Colonic mucosa (tissue), 4 donors: Measurements from ENCODE around the gene BBS4. TPM values are rescaled to one million over a fixed set of nuclear protein-coding genes. Genes with fewer than 3 reads are reported as not detected.
"Not testable (repeated sequence)": the region's sequence is repeated elsewhere in the genome, so short reads cannot be mapped to it uniquely, and the experiment has no call there.

Source experiments
- DNase-seq: peaks from one replicate; pipeline ENCODE4 v3.0.0-alpha.2; 2020
- H3K27ac ChIP-seq: fragments of 200-600 bp; one replicate; pipeline ENCODE4 v1.8.0; 2021
- H3K27me3 ChIP-seq: fragments of 200-600 bp; one replicate; pipeline ENCODE4 v1.8.0; 2021
- H3K36me3 ChIP-seq: fragments of 200-600 bp; one replicate; pipeline ENCODE4 v1.8.0; 2021
- H3K4me1 ChIP-seq: fragments of 200-600 bp; one replicate; pipeline ENCODE4 v1.8.0; 2021; ENCODE audit warnings: mild to moderate bottlenecking
- H3K4me3 ChIP-seq: fragments of 200-600 bp; one replicate; pipeline ENCODE4 v1.8.0; 2021
- H3K9ac ChIP-seq, 2 donors: one replicate each; pipeline ENCODE4 v1.7.0; 2013; ENCODE audit warnings: control low read depth in 2 of 2, low read depth in 2 of 2, low read length in 2 of 2
- H3K9me3 ChIP-seq: fragments of 200-600 bp; one replicate; pipeline ENCODE4 v1.8.0; 2021
- intact Hi-C: fragments of 100-400 bp; cut with DNase I; formaldehyde crosslinking; loops from one replicate; pipeline ENCODE4 v1.14.1; 2022
- total RNA-seq, 2 donors: library from RNA; stranded (reverse); fragmentation: NEBNext Ultra II Directional in 1 of 2; extraction: Animal tissue kit (Norgen Biotek cat#: 25700) in 1 of 2; gene quantifications; one replicate each; pipeline ENCODE4 v1.2.1, GENCODE V29; 2021
- TF ChIP-seq, protein P1 (sequence below): fragments of 200-600 bp; IDR thresholded peaks from one replicate; pipeline ENCODE4 v1.8.0; 2022; ENCODE audit warnings: antibody characterized with exemption, mild to moderate bottlenecking
- donor health status: healthy.
- donor health status: DM: no; HTN: no; CAD: no.
- donor health status: DM: no; HTN: no; CAD: no.

BBS4 gene
- total RNA-seq, 2 donors from 2014 or later = 10.7 to 13.7 TPM

DNA sequence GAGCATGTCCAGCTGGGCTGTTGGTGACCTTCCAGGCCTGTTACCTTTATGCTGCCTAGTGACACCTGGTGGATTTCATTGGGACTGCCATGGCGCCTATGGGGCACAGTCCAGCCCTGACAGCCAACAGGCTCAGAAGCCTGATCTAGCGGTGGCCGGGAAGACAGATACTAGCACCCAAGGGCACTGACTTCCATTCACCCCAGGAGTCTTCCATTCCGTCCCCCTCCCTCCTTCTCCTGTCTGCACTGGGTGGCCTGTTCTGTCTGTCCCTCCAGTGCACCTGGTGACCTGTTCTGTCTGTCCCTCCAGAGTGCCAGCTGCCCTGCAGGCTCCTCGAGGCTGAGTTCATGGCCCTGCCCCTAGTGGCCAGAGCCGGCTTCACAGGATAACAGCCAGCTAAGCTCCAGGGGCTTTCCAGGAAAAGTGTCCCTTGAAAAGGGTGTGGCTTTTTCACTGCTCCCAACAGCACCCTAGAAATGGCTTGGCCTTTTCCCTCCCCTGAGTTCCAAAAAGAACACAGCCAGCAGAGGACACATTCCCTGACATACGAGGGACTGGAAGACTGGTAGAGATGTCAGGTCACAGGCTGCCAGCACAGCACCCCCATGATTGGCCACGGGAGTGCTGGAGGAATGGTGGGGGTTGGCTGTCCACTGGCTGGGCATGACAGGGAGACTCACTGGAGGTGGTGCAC lies 15.2 kb upstream of the BBS4 start:
- not testable (repeated sequence) for H3K9ac ChIP-seq

DNA sequence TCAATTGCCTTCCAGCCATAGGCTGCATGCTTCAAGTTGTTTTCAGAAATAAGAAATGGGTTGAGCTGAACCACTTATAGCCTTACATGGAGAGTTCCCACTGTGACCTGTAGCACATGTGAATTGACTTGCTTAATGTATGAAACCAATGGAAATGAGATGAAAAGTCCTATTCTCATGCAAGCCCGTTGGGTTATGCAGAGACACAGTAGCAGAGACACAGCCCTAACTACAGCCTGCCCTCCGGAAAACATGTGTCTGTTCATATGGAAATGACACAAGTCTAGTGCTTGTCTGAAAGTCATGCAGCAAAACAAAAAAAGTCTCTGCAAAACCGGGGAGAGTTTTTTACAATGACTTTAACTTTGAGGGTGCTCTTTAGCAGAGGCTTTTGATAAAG lies 14.5 kb upstream of the BBS4 start:
- DNase-seq = no peak
- H3K27ac ChIP-seq = no peak overlapping the region
- TF ChIP-seq, protein P1, sequence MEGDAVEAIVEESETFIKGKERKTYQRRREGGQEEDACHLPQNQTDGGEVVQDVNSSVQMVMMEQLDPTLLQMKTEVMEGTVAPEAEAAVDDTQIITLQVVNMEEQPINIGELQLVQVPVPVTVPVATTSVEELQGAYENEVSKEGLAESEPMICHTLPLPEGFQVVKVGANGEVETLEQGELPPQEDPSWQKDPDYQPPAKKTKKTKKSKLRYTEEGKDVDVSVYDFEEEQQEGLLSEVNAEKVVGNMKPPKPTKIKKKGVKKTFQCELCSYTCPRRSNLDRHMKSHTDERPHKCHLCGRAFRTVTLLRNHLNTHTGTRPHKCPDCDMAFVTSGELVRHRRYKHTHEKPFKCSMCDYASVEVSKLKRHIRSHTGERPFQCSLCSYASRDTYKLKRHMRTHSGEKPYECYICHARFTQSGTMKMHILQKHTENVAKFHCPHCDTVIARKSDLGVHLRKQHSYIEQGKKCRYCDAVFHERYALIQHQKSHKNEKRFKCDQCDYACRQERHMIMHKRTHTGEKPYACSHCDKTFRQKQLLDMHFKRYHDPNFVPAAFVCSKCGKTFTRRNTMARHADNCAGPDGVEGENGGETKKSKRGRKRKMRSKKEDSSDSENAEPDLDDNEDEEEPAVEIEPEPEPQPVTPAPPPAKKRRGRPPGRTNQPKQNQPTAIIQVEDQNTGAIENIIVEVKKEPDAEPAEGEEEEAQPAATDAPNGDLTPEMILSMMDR = no peak
- no peaks in the 10 kb centered on the region for H3K36me3 ChIP-seq
- no peaks in the 10 kb centered on the region for H3K9me3 ChIP-seq
- no peak overlapping the region for H3K4me3 ChIP-seq
- intact Hi-C loops = loop anchor here (10.0 kb wide), 1 partner anchor 67 kb away; no protein-coding TSS in a partner anchor
- H3K9ac ChIP-seq = no peak overlapping the region
- no peaks in the 10 kb centered on the region for H3K27me3 ChIP-seq
- no peaks in the 10 kb centered on the region for H3K4me1 ChIP-seq

More for the DNA sequence above, 15.2 kb upstream of the BBS4 start:
- TF ChIP-seq, protein P1 = peak; percentile 68
- not testable (repeated sequence) for H3K36me3 ChIP-seq, H3K27me3 ChIP-seq, H3K27ac ChIP-seq, H3K9me3 ChIP-seq, H3K4me1 ChIP-seq, H3K4me3 ChIP-seq
- peak; percentile 89 for DNase-seq
- intact Hi-C loops = loop anchor here (10.0 kb wide), 1 partner anchor 66 kb away; no protein-coding TSS in a partner anchor

DNA sequence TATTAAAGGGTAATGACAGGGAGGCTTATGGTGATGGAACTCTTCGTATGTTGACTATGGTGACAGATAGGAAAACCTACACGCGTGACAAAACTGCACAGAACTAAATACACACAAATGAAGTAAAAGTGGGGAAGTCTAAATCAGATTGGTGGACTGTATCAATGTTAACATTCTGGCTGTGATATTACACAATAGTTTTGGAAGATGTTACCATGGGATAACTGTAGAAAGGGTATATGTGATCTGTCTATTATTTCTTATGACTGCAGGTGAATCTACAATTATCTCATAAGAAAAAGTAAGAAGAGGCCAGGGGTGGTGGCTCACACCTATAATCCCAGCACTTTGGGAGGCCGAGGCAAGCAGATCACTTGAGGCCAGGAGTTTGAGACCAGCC lies 9.2 kb upstream of the BBS4 start:
- Histone ChIP-seq H3K4me1 (no peaks in the 10 kb centered on the region), H3K36me3 (no peaks in the 10 kb centered on the region), H3K9me3 (no peaks in the 10 kb centered on the region), H3K27me3 (peaks cover 5% of the 10 kb centered on the region), H3K4me3 (no peak overlapping the region), H3K9ac (no peak overlapping the region), H3K27ac (no peak overlapping the region)
- TF ChIP-seq, protein P1 = no peak
- DNase-seq = no peak
- intact Hi-C loops = loop anchor here (10.0 kb wide), 1 partner anchor 72 kb away; no protein-coding TSS in a partner anchor

DNA sequence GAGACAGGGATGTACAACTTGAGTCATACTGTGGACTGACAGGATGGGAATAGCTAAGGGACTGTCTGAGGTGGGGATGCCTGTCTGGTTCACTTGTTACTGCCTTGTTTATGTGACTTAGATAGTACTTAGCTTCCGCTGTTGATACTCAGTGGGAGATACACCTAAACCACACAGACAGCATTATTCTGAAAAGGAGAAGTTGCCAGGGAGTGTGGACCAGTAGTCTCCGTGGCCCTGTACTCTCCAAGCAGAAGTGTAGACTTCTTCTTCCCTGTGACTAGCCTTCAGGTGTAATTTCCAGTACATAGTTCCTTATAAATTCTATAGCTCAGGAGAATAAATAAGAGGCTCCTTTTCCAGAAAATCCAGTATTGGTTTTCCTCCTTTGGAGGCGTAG lies 5.1 kb upstream of the BBS4 start:
- intact Hi-C loops = no loop called here
- TF ChIP-seq, protein P1 = no peak
- Histone ChIP-seq H3K27ac (no peak overlapping the region), H3K4me3 (no peak overlapping the region), H3K9ac (no peak overlapping the region), H3K36me3 (no peaks in the 10 kb centered on the region), H3K27me3 (peaks cover 5% of the 10 kb centered on the region), H3K9me3 (no peaks in the 10 kb centered on the region), H3K4me1 (no peaks in the 10 kb centered on the region)
- no peak for DNase-seq

DNA sequence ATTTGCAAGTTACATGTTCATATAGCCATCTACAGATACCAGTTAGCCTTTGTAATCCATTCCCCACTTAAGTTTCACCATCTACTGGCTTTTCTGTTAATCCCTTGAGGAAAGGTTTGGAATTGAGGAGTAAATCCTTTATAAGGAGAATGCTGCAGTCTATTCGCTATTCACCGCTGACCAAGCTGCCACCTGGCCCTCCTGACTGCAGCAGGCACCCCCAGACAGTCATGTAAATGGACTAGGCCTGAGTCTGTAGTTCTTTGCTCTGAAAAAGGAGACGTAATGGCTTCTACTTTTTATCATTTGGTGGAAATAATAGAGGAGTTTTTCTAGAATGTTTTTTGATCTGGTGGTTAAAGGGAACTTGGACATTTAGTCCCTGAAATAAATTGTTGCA lies 3.2 kb upstream of the BBS4 start:
- Histone ChIP-seq H3K9me3 (no peaks in the 10 kb centered on the region), H3K27me3 (peaks cover 2% of the 10 kb centered on the region), H3K4me1 (no peaks in the 10 kb centered on the region), H3K27ac (no peak overlapping the region), H3K4me3 (no peak overlapping the region), H3K36me3 (no peaks in the 10 kb centered on the region), H3K9ac (no peak overlapping the region)
- intact Hi-C loops = no loop called here
- TF ChIP-seq, protein P1 = no peak
- no peak for DNase-seq
